ENCODE measurements around the gene GPSM1. TPM values are rescaled to one million over a fixed set of nuclear protein-coding genes. Genes with fewer than 3 reads are reported as not detected.

The GPSM1 gene
- total RNA-seq, 1 experiment from 2014 or later = 26.4 TPM

DNA sequence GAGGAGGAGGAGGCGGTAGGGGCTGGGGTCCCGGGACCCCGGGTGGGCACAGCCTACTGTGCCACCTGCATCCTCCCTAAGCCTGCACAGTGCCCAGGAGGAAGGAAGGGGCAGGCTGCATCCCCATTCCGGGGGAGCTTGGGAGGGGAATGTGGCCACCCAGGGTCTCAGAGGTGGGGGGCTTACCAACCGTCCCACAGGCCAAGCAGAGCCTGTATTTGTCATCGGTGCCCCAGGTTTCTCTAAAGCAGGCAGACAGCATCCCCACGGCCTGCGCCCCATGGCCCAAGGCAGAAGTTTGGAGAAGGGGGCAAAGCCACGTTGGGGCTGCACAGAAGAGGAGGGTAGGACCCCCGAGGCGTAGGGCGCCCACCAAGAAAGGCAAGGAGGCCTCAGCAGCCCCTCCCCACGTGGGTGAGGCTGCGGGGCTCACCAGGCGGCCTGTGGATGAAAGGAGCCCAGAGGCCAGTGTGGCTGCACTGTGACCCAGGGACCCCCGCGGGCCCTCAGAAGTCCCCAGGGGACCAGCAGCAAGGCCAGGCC lies 507 bp upstream of the GPSM1 start:
- intact Hi-C loops (cut with micrococcal nuclease) = no loop called here
- TF ChIP-seq CBX3 (IDR thresholded peaks at IDR 0.05; ENCODE audit: low read depth) (no peak), POLR2A (IDR thresholded peaks at IDR 0.05; ENCODE audit: borderline replicate concordance, extremely low read depth, insufficient read depth, insufficient read length) (no peak)
- TF ChIP-seq, protein P1, sequence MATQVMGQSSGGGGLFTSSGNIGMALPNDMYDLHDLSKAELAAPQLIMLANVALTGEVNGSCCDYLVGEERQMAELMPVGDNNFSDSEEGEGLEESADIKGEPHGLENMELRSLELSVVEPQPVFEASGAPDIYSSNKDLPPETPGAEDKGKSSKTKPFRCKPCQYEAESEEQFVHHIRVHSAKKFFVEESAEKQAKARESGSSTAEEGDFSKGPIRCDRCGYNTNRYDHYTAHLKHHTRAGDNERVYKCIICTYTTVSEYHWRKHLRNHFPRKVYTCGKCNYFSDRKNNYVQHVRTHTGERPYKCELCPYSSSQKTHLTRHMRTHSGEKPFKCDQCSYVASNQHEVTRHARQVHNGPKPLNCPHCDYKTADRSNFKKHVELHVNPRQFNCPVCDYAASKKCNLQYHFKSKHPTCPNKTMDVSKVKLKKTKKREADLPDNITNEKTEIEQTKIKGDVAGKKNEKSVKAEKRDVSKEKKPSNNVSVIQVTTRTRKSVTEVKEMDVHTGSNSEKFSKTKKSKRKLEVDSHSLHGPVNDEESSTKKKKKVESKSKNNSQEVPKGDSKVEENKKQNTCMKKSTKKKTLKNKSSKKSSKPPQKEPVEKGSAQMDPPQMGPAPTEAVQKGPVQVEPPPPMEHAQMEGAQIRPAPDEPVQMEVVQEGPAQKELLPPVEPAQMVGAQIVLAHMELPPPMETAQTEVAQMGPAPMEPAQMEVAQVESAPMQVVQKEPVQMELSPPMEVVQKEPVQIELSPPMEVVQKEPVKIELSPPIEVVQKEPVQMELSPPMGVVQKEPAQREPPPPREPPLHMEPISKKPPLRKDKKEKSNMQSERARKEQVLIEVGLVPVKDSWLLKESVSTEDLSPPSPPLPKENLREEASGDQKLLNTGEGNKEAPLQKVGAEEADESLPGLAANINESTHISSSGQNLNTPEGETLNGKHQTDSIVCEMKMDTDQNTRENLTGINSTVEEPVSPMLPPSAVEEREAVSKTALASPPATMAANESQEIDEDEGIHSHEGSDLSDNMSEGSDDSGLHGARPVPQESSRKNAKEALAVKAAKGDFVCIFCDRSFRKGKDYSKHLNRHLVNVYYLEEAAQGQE (IDR thresholded peaks at IDR 0.05; ENCODE audit: low read depth) = no peak
- peak overlapping the region; percentile 46 to 71 for H3K4me3 ChIP-seq (replicated peaks in 1 of 2; ENCODE audit: low read depth in 1 of 2, low read length in 2 of 2)
- ChIA-PET CTCF (interaction anchor here (1.2 kb wide), 1 partner anchor 36 kb away, joined by 3 read pairs; no protein-coding TSS in a partner anchor), POLR2A (no interaction called here), RAD21 (ENCODE audit: low non-redundant PET in 1 of 2, low total read pairs in 2 of 2, uncharacterized antibody in 2 of 2, unreplicated experiment in 2 of 2) (no interaction called here)
- H2AFZ ChIP-seq (ENCODE audit: low read depth, low read length, poor library complexity, severe bottlenecking) = no peak overlapping the region
- DNase-seq (ENCODE audit: low read depth, low spot score) (no peak), ATAC-seq (no peak; the same call in 1 of the 2 replicates)
- no peaks in the 10 kb centered on the region for H3K9me3 ChIP-seq (ENCODE audit: control insufficient read depth in 1 of 2, insufficient read depth in 1 of 2, low read depth in 1 of 2, low read length in 2 of 2)
- peaks cover 20% of the 10 kb centered on the region; the same call in 1 of the 2 replicates for H3K79me2 ChIP-seq (ENCODE audit: insufficient read depth, low read length)
- peak overlapping the region; percentile 3; the same call in 1 of the 2 replicates for H3K27ac ChIP-seq (ENCODE audit: low read depth, low read length)
- H3K27me3 ChIP-seq (ENCODE audit: insufficient read depth, low read length) = no peaks in the 10 kb centered on the region
- no TSS peak for BruUV-seq (replicated peaks)
- H3K9ac ChIP-seq (ENCODE audit: low read length) = peak overlapping the region; percentile 56
- H4K20me1 ChIP-seq (ENCODE audit: insufficient read depth) = no peaks in the 10 kb centered on the region
- peak overlapping the region; percentile 98 for H3K4me2 ChIP-seq (ENCODE audit: low read length)
- peaks cover 8 to 42% of the 10 kb centered on the region in 2 experiments; a peak in 3 of 4 replicates for H3K4me1 ChIP-seq (ENCODE audit: control insufficient read depth in 1 of 2, insufficient read depth in 2 of 2, low read length in 2 of 2)
- H3K36me3 ChIP-seq (ENCODE audit: control insufficient read depth in 1 of 2, insufficient read depth in 2 of 2, low read length in 2 of 2) = no peaks in the 10 kb centered on the region
- H3K9me2 ChIP-seq (ENCODE audit: insufficient read depth) = no peaks in the 10 kb centered on the region

DNA sequence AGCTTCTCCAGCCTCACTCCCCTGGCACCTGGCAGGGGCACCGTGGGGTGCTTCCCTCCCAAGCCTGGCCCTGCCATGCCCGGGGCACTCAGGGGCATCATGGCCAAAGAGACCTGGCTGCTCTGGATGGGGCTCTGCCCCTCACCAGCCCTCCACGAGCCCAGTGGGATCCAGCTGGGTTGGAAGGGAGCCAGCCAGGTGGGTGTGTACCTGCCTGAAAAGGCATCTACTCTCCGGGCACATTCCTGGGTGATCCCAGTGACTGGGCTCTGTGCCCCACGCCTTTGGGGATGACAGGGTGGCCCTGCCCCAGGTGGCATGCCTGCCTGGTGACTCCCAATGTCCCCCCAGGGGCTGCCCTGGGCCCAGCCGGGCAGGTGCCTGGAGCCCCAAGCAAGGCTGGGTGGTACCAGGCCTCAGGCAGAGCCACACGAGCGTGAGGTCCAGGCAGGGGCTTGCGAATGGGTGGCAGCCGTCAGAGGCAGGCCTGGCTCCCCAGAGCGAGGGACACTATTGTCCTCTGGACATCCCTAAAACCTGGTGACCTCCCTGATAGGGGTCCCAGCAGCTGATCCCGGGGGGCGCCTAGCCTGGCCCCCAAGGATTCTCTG lies 777 bp downstream of the GPSM1 start:
- DNase-seq (ENCODE audit: low read depth, low spot score) (no peak), ATAC-seq (peak; percentile 51)
- TF ChIP-seq, protein P1 (IDR thresholded peaks at IDR 0.05; ENCODE audit: low read depth) = no peak
- no peak for TF ChIP-seq ELF1 (IDR thresholded peaks at IDR 0.05; ENCODE audit: borderline replicate concordance, low read depth)
- no peak for TF ChIP-seq TCF7L2 (IDR thresholded peaks at IDR 0.05; ENCODE audit: borderline replicate concordance, extremely low read depth, insufficient read depth, insufficient read length)
- no peak for TF ChIP-seq ZNF274 (IDR thresholded peaks at IDR 0.05; ENCODE audit: low read depth, low read length)
- TF ChIP-seq CBX3 (IDR thresholded peaks at IDR 0.05; ENCODE audit: low read depth) = no peak
- no peak for TF ChIP-seq POLR2AphosphoS5 (IDR thresholded peaks at IDR 0.05; ENCODE audit: low read depth, low read length)
- Histone ChIP-seq H3K4me1 (ENCODE audit: control insufficient read depth in 1 of 2, insufficient read depth in 2 of 2, low read length in 2 of 2) (peaks cover 8 to 42% of the 10 kb centered on the region in 2 experiments; a peak in 3 of 4 replicates), H4K20me1 (ENCODE audit: insufficient read depth) (no peaks in the 10 kb centered on the region), H3K27ac (ENCODE audit: low read depth, low read length) (peak overlapping the region; percentile 65), H3K4me2 (ENCODE audit: low read length) (peak overlapping the region; percentile 98), H3K9me3 (ENCODE audit: control insufficient read depth in 1 of 2, insufficient read depth in 1 of 2, low read depth in 1 of 2, low read length in 2 of 2) (no peaks in the 10 kb centered on the region), H3K79me2 (ENCODE audit: insufficient read depth, low read length) (peaks cover 20% of the 10 kb centered on the region; the same call in 1 of the 2 replicates), H3K36me3 (ENCODE audit: control insufficient read depth in 1 of 2, insufficient read depth in 2 of 2, low read length in 2 of 2) (no peaks in the 10 kb centered on the region), H3K9me2 (ENCODE audit: insufficient read depth) (no peaks in the 10 kb centered on the region), H2AFZ (ENCODE audit: low read depth, low read length, poor library complexity, severe bottlenecking) (no peak overlapping the region), H3K4me3 (replicated peaks in 1 of 2; ENCODE audit: low read depth in 1 of 2, low read length in 2 of 2) (peak overlapping the region; percentile 71 to 76), H3K9ac (ENCODE audit: low read length) (peak overlapping the region; percentile 75), H3K27me3 (ENCODE audit: insufficient read depth, low read length) (no peaks in the 10 kb centered on the region)
- BruUV-seq (replicated peaks) = no TSS peak
- POLR2A ChIA-PET = interaction anchor here (0.6 to 0.7 kb wide), 2 partner anchors 34 to 1651 kb away, joined by 3 read pairs; no protein-coding TSS in a partner anchor
- CTCF ChIA-PET = no interaction called here
- RAD21 ChIA-PET (ENCODE audit: low non-redundant PET in 1 of 2, low total read pairs in 2 of 2, uncharacterized antibody in 2 of 2, unreplicated experiment in 2 of 2) = no interaction called here
- intact Hi-C loops (cut with micrococcal nuclease) = no loop called here

Measured in HCT116 (cell line).